Testis (tissue), 2 donors: ENCODE measurements around the gene ITPA.

Source experiments
- CTCF ChIP-seq, 3 experiments: fragments of 450-650 bp in 2 of 3; fragments of 200-600 bp in 1 of 3; sonication (generic) in 1 of 3; IDR thresholded peaks; one replicate each; pipeline ENCODE4 v1.5.1; 2016 to 2019; ENCODE audit warnings: antibody characterized with exemption in 3 of 3, mild to moderate bottlenecking in 2 of 3, moderate library complexity in 1 of 3
- POLR2A ChIP-seq: fragments of 450-650 bp; IDR thresholded peaks from one replicate; pipeline ENCODE4 v1.6.1; 2017; ENCODE audit warnings: antibody characterized with exemption, mild to moderate bottlenecking, moderate library complexity

GRCh38 chr20:3231116-3231515 lies 21.8 kb downstream of the ITPA start:
- TF ChIP-seq POLR2A (no peak), CTCF (IDR thresholded peaks at IDR 0.05) (no peak)
